ENCODE data around the gene PDLIM4.
A peak's percentile ranks its signal among the peaks of the same experiment; 100 is the strongest.

The PDLIM4 gene

DNA sequence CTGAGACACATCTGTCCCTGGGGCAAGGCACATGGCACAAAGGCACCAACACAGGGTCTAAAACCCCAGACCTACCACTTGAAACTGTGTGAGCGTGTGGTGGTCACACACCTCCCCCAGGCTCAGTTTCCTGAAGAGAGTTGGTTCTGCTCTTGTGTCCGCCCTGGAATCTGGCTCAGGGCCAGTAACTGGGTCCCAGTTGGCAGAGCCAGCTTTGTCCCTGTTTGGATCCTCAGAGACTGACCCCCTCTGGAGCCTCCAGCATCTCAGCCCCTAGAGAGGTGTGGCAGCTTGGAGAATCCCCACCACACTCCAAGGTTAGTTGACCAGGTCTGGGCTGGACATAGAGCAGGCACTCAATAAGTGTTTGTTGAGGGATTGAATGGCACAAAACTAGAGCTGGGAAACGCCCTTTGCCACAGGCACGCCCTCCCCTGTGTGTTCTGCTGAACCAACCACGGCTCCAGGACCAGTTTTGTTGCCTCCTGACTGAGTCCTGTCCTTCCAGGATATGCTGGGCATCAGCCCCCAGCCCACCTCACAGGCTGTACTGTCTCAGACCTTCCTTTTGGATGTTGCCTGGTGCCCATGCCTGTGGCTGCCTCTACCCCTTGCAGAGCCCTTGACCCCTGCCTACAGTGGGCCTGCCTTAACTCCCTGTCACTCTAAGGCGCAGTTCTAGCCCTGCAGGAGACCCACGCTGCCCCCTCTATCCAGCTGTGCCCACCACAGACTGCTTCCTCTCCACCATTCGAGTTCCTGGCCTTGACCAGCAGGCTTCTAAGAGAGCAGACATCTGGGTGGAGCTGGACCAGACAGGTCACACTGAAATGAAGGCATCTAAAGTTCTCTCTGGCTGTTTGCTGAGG is 3.8 kb upstream of the PDLIM4 start:
- H3K27ac ChIP-seq, result peak overlapping the region; percentile 38
- TF ChIP-seq ZFX (IDR thresholded peaks at IDR 0.05), result no peak
- TF ChIP-seq, protein P1, sequence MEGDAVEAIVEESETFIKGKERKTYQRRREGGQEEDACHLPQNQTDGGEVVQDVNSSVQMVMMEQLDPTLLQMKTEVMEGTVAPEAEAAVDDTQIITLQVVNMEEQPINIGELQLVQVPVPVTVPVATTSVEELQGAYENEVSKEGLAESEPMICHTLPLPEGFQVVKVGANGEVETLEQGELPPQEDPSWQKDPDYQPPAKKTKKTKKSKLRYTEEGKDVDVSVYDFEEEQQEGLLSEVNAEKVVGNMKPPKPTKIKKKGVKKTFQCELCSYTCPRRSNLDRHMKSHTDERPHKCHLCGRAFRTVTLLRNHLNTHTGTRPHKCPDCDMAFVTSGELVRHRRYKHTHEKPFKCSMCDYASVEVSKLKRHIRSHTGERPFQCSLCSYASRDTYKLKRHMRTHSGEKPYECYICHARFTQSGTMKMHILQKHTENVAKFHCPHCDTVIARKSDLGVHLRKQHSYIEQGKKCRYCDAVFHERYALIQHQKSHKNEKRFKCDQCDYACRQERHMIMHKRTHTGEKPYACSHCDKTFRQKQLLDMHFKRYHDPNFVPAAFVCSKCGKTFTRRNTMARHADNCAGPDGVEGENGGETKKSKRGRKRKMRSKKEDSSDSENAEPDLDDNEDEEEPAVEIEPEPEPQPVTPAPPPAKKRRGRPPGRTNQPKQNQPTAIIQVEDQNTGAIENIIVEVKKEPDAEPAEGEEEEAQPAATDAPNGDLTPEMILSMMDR (conservative IDR thresholded peaks at IDR 0.05), result no peak

DNA sequence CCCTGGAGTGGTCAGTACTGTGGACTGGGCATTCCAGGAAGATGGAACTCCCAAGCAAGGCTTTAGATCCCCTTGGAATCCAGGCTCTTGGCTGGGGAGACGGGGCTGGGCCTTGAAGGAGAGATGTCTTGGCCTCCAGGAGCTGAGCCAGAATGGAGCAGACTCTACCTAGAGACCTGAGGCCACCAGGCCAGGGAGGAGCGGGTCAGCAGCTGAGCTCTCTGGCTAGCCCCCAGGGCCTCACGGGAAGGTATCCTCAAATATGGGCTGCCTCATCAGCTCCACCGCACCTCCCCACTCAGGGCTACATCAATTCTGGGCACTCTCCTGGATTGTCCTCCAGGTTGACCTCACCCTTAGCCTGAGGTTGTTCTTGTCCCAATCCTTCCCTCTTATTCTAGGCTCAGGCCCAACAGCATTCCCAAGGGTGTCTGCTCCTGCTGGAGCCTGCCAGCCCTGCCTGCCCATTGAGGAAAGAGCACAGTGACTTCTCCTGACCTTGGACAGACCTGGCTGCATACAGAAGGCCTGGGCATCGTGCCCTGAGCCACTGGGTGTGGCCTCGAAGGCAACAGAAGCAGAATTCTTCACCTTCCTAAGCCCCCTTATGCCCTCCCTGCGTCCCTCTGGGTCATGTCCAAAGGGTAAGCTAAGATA is 3.0 kb upstream of the PDLIM4 start:
- H3K27ac ChIP-seq, result peak overlapping the region; percentile 38
- TF ChIP-seq ZFX (IDR thresholded peaks at IDR 0.05), result no peak
- TF ChIP-seq, protein P1 (conservative IDR thresholded peaks at IDR 0.05), result no peak

DNA sequence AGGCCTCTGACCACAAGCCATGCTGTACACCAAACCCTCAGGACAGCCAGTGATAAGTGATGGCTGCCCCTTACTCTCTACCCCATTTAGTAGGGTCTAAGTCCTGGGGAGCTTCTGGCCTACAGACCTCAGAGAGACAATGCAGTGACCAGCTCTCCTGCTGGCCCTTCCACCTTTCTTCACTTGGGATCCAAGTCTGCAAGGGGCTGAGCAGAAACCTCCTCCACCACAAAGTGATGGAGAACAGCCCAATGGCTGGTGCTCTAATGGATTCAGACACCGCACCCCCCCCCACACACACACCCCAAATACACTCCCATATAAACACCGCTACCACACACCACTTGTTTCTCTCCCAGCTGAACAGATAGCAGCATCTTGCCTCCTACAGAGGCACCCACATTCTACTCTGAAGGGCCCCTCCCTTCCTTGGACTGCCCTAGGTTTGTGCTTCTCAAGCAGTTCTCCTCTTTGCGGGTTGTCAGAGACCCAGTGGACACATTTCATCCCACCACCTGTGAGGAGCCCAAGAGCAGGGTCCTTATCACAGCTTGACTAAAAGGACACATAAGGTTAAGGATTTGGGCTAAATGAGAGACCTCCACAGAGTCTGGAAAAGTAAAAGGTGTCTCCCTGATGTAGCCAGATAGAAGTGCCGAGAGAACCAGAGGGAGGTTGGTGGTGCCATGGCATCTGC is 1.3 kb upstream of the PDLIM4 start:
- H3K27ac ChIP-seq, result no peak overlapping the region
- TF ChIP-seq, protein P1 (conservative IDR thresholded peaks at IDR 0.05), result no peak
- no peak for TF ChIP-seq ZFX (IDR thresholded peaks at IDR 0.05)

DNA sequence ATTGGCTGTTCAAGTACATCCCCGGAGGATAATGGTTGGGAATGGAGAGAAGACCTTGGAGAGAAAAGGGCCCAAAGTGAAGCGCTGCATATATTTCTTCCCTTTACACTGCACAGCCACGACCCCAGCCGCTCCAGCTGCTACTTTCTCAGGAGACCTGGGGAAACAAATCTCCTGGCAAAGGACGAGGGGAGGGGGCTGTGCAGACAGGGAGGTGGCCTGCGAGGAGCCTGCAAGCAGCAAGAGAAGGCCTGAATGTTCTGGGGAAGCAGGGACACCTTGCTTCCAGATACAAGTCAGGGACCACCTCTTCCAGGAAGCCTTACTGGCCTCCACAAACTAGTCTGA is 739 bp upstream of the PDLIM4 start:
- H3K27ac ChIP-seq, result no peak overlapping the region
- TF ChIP-seq, protein P1 (conservative IDR thresholded peaks at IDR 0.05), result no peak
- no peak for TF ChIP-seq ZFX (IDR thresholded peaks at IDR 0.05)

DNA sequence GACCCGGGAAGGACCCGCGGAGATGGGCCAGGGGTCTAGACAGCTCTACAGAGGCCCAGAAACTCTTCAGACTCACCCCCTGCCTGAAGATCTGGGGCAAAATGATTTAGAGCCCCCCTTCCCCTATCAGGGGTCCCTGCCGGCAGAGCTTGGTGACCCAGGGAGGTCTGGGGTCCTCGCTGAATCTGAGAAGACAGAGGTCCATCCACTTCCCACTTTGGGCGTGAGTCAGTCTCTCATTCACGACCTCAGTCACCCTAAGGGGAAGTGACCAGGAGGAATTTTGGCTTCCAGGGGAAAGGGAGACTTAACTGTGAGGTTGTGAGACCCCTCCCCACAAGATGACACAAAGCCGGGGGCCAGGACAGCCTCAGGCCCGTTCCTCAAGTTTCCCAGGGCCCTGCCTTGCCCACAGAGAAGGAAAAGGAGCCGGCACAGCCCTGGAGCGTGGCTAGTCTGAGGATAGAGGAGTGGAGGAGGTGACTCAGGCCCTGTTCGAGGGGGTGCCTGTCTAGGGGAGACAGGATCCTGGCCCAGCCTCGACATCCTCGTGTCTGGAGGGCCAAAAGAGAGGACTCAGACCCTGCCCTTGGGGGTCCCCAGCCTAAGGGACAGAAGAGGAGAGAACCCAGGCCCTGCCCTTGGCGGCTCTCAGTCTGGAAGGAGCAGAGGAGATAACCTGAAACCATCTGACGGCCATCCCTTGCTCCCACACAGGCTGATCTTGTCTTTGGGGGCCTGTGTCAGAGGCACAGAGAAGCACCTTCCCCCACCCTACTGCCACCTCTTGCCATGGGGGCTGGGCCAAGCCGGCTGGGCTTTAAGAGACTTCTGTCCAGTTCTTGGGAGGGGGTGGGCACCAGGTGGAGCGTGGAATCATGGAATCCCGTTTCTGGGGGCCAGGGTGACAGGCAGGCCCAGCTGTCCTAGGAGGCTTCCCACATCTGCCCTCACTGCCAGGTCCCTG is 889 bp downstream of the PDLIM4 start:
- TF ChIP-seq, protein P1 (conservative IDR thresholded peaks at IDR 0.05), result no peak
- no peak for TF ChIP-seq ZFX (IDR thresholded peaks at IDR 0.05)
- no peak overlapping the region for H3K27ac ChIP-seq

DNA sequence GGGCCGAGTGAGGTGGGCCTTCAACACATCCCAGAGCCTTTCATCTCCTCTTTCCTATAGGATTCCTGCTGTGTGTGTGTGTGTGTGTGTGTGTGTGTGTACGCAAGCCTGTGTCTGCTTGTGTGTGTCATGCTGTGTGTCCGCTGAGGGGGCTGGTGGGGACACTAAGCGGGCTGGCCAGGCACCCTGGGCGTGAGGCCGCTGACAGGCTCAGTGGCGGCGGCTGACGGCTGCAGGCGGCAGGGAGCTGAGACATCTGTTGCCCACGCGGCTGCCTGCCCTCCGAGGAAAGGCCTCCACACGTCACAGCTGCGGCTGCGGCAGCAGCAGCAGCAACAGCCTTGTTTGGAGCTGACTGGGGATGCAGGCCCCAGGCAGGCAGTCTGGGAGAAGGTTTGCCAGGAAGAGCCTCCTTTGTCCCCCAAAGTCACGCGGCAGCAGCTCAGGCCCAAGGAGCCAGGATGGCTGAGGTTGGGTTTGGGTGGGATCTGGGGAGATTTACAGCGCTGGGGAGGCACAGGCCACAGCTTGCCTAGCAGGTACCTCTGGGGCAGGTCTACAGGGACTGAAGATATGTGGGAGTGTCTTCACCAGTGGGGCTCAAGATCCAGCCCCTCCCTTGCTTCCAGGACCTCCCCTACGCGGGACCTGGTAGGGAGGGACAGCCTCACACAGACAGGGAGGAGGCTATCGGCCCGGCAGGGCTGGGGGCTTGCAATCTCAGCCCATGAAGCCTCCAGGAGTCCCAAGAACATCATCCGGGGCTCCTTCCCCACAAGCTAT is 1.8 kb downstream of the PDLIM4 start:
- TF ChIP-seq, protein P1 (conservative IDR thresholded peaks at IDR 0.05), result no peak
- no peak for TF ChIP-seq ZFX (IDR thresholded peaks at IDR 0.05)
- H3K27ac ChIP-seq, result no peak overlapping the region
